C4-2B (cell line): ENCODE results near the gene SLC15A4.

ENCODE experiments used
- ZFX ChIP-seq: fragments of 450-650 bp; IDR thresholded peaks from 2 replicates; pipeline ENCODE4 v1.6.1; 2017
- TF ChIP-seq, protein P1 (sequence below): fragments of 450-650 bp; conservative IDR thresholded peaks from 2 replicates; pipeline ENCODE4 v1.5.1; 2017; ENCODE audit warnings: mild to moderate bottlenecking

GRCh38 chr12:128747441-128747840 is 76.3 kb downstream of the SLC15A4 start:
- TF ChIP-seq, protein P1, sequence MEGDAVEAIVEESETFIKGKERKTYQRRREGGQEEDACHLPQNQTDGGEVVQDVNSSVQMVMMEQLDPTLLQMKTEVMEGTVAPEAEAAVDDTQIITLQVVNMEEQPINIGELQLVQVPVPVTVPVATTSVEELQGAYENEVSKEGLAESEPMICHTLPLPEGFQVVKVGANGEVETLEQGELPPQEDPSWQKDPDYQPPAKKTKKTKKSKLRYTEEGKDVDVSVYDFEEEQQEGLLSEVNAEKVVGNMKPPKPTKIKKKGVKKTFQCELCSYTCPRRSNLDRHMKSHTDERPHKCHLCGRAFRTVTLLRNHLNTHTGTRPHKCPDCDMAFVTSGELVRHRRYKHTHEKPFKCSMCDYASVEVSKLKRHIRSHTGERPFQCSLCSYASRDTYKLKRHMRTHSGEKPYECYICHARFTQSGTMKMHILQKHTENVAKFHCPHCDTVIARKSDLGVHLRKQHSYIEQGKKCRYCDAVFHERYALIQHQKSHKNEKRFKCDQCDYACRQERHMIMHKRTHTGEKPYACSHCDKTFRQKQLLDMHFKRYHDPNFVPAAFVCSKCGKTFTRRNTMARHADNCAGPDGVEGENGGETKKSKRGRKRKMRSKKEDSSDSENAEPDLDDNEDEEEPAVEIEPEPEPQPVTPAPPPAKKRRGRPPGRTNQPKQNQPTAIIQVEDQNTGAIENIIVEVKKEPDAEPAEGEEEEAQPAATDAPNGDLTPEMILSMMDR = no peak
- no peak for TF ChIP-seq ZFX
